ENCODE results near the gene SPINT3. TPM values are rescaled to one million over a fixed set of nuclear protein-coding genes. Genes with fewer than 3 reads are reported as not detected.
A peak's percentile ranks its signal among the peaks of the same experiment; 100 is the strongest.

SPINT3 gene
- total RNA-seq, 1 experiment from 2014 or later, result not detected

- no peak for ATAC-seq
- intact Hi-C loops (cut with micrococcal nuclease), result no loop called here
- no peaks in the 10 kb centered on the region for H3K9me3 ChIP-seq (ENCODE audit: control insufficient read depth in 1 of 2, insufficient read depth in 1 of 2, low read depth in 1 of 2, low read length in 2 of 2)
- no peak overlapping the region for H2AFZ ChIP-seq (ENCODE audit: low read depth, low read length, poor library complexity, severe bottlenecking)
- no peak for TF ChIP-seq POLR2A (IDR thresholded peaks at IDR 0.05; ENCODE audit: borderline replicate concordance, extremely low read depth, insufficient read depth, insufficient read length)
- TF ChIP-seq MAX (IDR thresholded peaks at IDR 0.05), result no peak
- H3K4me2 ChIP-seq (ENCODE audit: low read length), result no peak overlapping the region
- peaks cover 19% of the 10 kb centered on the region; the same call in 1 of the 2 replicates for H3K27me3 ChIP-seq (ENCODE audit: insufficient read depth, low read length)
- H3K4me3 ChIP-seq (replicated peaks in 1 of 2; ENCODE audit: low read depth in 1 of 2, low read length in 2 of 2), result no peak overlapping the region
- H3K9me2 ChIP-seq (ENCODE audit: insufficient read depth), result no peaks in the 10 kb centered on the region
- BruUV-seq (replicated peaks), result no TSS peak
- CTCF ChIA-PET, result no interaction called here
- H3K27ac ChIP-seq (ENCODE audit: low read depth, low read length), result no peak overlapping the region
- no peak overlapping the region for H3K9ac ChIP-seq (ENCODE audit: low read length)
- RAD21 ChIA-PET (ENCODE audit: low non-redundant PET in 1 of 2, low total read pairs in 2 of 2, uncharacterized antibody in 2 of 2, unreplicated experiment in 2 of 2), result no interaction called here
- H3K36me3 ChIP-seq (ENCODE audit: control insufficient read depth in 1 of 2, insufficient read depth in 2 of 2, low read length in 2 of 2), result no peaks in the 10 kb centered on the region
- H3K4me1 ChIP-seq (ENCODE audit: control insufficient read depth in 1 of 2, insufficient read depth in 2 of 2, low read length in 2 of 2), result no peaks in the 10 kb centered on the region
- POLR2A ChIA-PET, result no interaction called here
- H4K20me1 ChIP-seq (ENCODE audit: insufficient read depth), result no peaks in the 10 kb centered on the region
- H3K79me2 ChIP-seq (ENCODE audit: insufficient read depth, low read length), result no peaks in the 10 kb centered on the region
- no peak for DNase-seq (ENCODE audit: low read depth, low spot score)
Observed at GRCh38 chr20:45500022-45500421, 15.4 kb downstream of the SPINT3 start.

DNA sequence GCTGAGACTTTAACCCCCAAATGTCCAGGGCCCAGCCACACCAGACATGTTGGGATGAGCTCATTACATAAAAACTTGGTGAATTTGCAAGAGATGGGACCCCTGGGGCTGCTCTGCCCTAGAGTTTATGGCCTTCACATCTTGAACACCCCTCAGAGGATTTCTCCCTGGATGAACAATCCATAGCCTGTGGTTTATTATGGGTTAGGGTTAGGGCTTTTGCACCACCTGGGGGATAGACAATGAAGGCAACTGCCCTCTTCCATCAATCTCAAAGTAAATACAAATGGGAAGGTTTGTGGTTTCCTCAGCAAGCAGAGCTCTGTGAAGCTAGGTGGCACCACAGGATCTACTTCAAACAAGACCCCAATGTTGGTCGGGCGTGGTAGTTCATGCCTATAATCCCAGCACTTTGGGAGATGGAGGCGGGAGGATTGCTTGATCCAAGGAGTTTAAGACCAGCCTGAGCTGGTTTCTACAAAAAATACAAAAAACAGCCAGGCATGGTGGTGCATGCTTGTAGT lies 17.4 kb downstream of the SPINT3 start:
- DNase-seq (ENCODE audit: low read depth, low spot score) (no peak), ATAC-seq (no peak)
- H3K9me2 ChIP-seq (ENCODE audit: insufficient read depth), result no peaks in the 10 kb centered on the region
- ChIA-PET CTCF (interaction anchor here (1.3 kb wide), 1 partner anchor 273 kb away, joined by 4 read pairs; no protein-coding TSS in a partner anchor), RAD21 (ENCODE audit: low non-redundant PET in 1 of 2, low total read pairs in 2 of 2, uncharacterized antibody in 2 of 2, unreplicated experiment in 2 of 2) (no interaction called here), POLR2A (no interaction called here)
- H3K36me3 ChIP-seq (ENCODE audit: control insufficient read depth in 1 of 2, insufficient read depth in 2 of 2, low read length in 2 of 2), result no peaks in the 10 kb centered on the region
- intact Hi-C loops (cut with micrococcal nuclease), result no loop called here
- H3K79me2 ChIP-seq (ENCODE audit: insufficient read depth, low read length), result no peaks in the 10 kb centered on the region
- H3K4me3 ChIP-seq (replicated peaks in 1 of 2; ENCODE audit: low read depth in 1 of 2, low read length in 2 of 2), result no peak overlapping the region
- no peak overlapping the region for H3K9ac ChIP-seq (ENCODE audit: low read length)
- BruUV-seq (replicated peaks), result no TSS peak
- H3K9me3 ChIP-seq (ENCODE audit: control insufficient read depth in 1 of 2, insufficient read depth in 1 of 2, low read depth in 1 of 2, low read length in 2 of 2), result no peaks in the 10 kb centered on the region
- peaks cover 19% of the 10 kb centered on the region; the same call in 1 of the 2 replicates for H3K27me3 ChIP-seq (ENCODE audit: insufficient read depth, low read length)
- no peak overlapping the region for H2AFZ ChIP-seq (ENCODE audit: low read depth, low read length, poor library complexity, severe bottlenecking)
- H3K27ac ChIP-seq (ENCODE audit: low read depth, low read length), result no peak overlapping the region
- no peak for TF ChIP-seq ZFX (IDR thresholded peaks at IDR 0.05)
- TF ChIP-seq MAX (IDR thresholded peaks at IDR 0.05), result no peak
- TF ChIP-seq, protein P1, sequence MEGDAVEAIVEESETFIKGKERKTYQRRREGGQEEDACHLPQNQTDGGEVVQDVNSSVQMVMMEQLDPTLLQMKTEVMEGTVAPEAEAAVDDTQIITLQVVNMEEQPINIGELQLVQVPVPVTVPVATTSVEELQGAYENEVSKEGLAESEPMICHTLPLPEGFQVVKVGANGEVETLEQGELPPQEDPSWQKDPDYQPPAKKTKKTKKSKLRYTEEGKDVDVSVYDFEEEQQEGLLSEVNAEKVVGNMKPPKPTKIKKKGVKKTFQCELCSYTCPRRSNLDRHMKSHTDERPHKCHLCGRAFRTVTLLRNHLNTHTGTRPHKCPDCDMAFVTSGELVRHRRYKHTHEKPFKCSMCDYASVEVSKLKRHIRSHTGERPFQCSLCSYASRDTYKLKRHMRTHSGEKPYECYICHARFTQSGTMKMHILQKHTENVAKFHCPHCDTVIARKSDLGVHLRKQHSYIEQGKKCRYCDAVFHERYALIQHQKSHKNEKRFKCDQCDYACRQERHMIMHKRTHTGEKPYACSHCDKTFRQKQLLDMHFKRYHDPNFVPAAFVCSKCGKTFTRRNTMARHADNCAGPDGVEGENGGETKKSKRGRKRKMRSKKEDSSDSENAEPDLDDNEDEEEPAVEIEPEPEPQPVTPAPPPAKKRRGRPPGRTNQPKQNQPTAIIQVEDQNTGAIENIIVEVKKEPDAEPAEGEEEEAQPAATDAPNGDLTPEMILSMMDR (IDR thresholded peaks at IDR 0.05 in 2 of 3, conservative IDR thresholded peaks at IDR 0.05 in 1 of 3; ENCODE audit: borderline replicate concordance in 1 of 3, insufficient read depth in 1 of 3, low read depth in 2 of 3, low read length in 2 of 3), result 0 out of 6 replicates have a peak, but pooled peaks of 1 of the 3 experiments have one; percentile 11
- TF ChIP-seq SRF (IDR thresholded peaks at IDR 0.05; ENCODE audit: low read depth), result no peak
- TF ChIP-seq POLR2A (IDR thresholded peaks at IDR 0.05; ENCODE audit: borderline replicate concordance, extremely low read depth, insufficient read depth, insufficient read length), result no peak
- TF ChIP-seq RAD21 (IDR thresholded peaks at IDR 0.05; ENCODE audit: low read depth), result peak; percentile 26; the same call in 1 of the 2 replicates
- H3K4me1 ChIP-seq (ENCODE audit: control insufficient read depth in 1 of 2, insufficient read depth in 2 of 2, low read length in 2 of 2), result no peaks in the 10 kb centered on the region
- H4K20me1 ChIP-seq (ENCODE audit: insufficient read depth), result no peaks in the 10 kb centered on the region
- H3K4me2 ChIP-seq (ENCODE audit: low read length), result no peak overlapping the region

Data from HCT116 (cell line).